IMR-90 (cell line): ENCODE measurements around the gene GRAMD1C.

Experiments
- BHLHE40 ChIP-seq: fragments of 150-350 bp; IDR thresholded peaks from 2 replicates; pipeline ENCODE4 v1.6.1; 2016; ENCODE audit warnings: mild to moderate bottlenecking, low read depth, low read length
- CTCF ChIP-seq: conservative IDR thresholded peaks from 2 replicates; pipeline ENCODE4 v1.5.1; 2012; ENCODE audit warnings: mild to moderate bottlenecking, low read depth, low read length, improper control_type of control experiment
- ELK1 ChIP-seq: fragments of 150-350 bp; IDR thresholded peaks from 2 replicates; pipeline ENCODE4 v1.6.1; 2016; ENCODE audit warnings: low read depth, mild to moderate bottlenecking, low read length, moderate library complexity, borderline replicate concordance
- FOS ChIP-seq: fragments of 150-350 bp; IDR thresholded peaks from 2 replicates; pipeline ENCODE4 v1.6.1; 2016; ENCODE audit warnings: low read depth, low read length
- MAFK ChIP-seq: IDR thresholded peaks from 2 replicates; pipeline ENCODE4 v1.6.1; 2012; ENCODE audit warnings: low read depth, low read length, improper control_type of control experiment
- MXI1 ChIP-seq: IDR thresholded peaks from 2 replicates; pipeline ENCODE4 v1.6.1; 2012; ENCODE audit warnings: low read depth, mild to moderate bottlenecking, low read length, moderate library complexity, borderline replicate concordance
- NFE2L2 ChIP-seq: fragments of 150-350 bp; IDR thresholded peaks from 2 replicates; pipeline ENCODE4 v1.6.1; 2016; ENCODE audit warnings: low read depth, mild to moderate bottlenecking, low read length
- POLR2A ChIP-seq: IDR thresholded peaks from 2 replicates; pipeline ENCODE4 v1.6.1; 2012; ENCODE audit warnings: mild to moderate bottlenecking, low read depth, low read length
- RAD21 ChIP-seq: IDR thresholded peaks from 2 replicates; pipeline ENCODE4 v1.6.1; 2012; ENCODE audit warnings: low read length, improper control_type of control experiment
- RCOR1 ChIP-seq: IDR thresholded peaks from 2 replicates; pipeline ENCODE4 v1.6.1; 2012; ENCODE audit warnings: mild to moderate bottlenecking, low read length, improper control_type of control experiment; ENCODE audit not compliant: insufficient replicate concordance
- RFX5 ChIP-seq: IDR thresholded peaks from 2 replicates; pipeline ENCODE4 v1.8.0; 2012; ENCODE audit warnings: low read depth, mild to moderate bottlenecking, low read length, moderate library complexity
- USF2 ChIP-seq: fragments of 150-350 bp; IDR thresholded peaks from 2 replicates; pipeline ENCODE4 v1.6.1; 2017; ENCODE audit warnings: mild to moderate bottlenecking, antibody characterized with exemption, low read length, low read depth

GRCh38 chr3:113794526-113794925 is 44.1 kb upstream of the GRAMD1C start:
- TF ChIP-seq CTCF (no peak), POLR2A (no peak), RFX5 (no peak), RAD21 (no peak), BHLHE40 (no peak), MXI1 (no peak), ELK1 (no peak), USF2 (no peak), NFE2L2 (no peak), RCOR1 (no peak), FOS (no peak), MAFK (no peak)
